ENCODE data around the gene NCCRP1. TPM values are rescaled to one million over a fixed set of nuclear protein-coding genes. Genes with fewer than 3 reads are reported as not detected.

Gene NCCRP1
- total RNA-seq, 1 donor: not detected

- peak overlapping the region; percentile 12 for H3K27ac ChIP-seq (ENCODE audit: low read depth, low read length)
- TF ChIP-seq CTCF (IDR thresholded peaks at IDR 0.05; ENCODE audit: extremely low read depth, low read depth, low read length): no peak
- peak; percentile 92 for DNase-seq (ENCODE audit: insufficient read length, low spot score, missing footprints)
- peaks cover 41% of the 10 kb centered on the region for H3K4me1 ChIP-seq (ENCODE audit: insufficient read depth, low read length)
- peaks cover 39% of the 10 kb centered on the region for H4K20me1 ChIP-seq (ENCODE audit: insufficient read depth, low read length)
- H3K27me3 ChIP-seq (ENCODE audit: insufficient read depth, low read length): no peaks in the 10 kb centered on the region
- peak overlapping the region; percentile 84 for H3K4me2 ChIP-seq (ENCODE audit: insufficient read depth, low read length)
- peak overlapping the region; percentile 64 for H2AFZ ChIP-seq (ENCODE audit: low read length)
- no peaks in the 10 kb centered on the region for H3K36me3 ChIP-seq (ENCODE audit: insufficient read depth, low read length)
- H3K4me3 ChIP-seq (ENCODE audit: insufficient read depth, low read length): peak overlapping the region; percentile 75
- H3K79me2 ChIP-seq (ENCODE audit: insufficient read depth, low read length): peaks cover 84% of the 10 kb centered on the region
- H3K9me3 ChIP-seq (ENCODE audit: low read depth, low read length): no peaks in the 10 kb centered on the region
Observed at GRCh38 chr19:39157275-39157996, 39.3 kb upstream of the NCCRP1 start.

- DNase-seq (ENCODE audit: insufficient read length, low spot score, missing footprints): no peak
- no peak for TF ChIP-seq CTCF (IDR thresholded peaks at IDR 0.05; ENCODE audit: extremely low read depth, low read depth, low read length)
- Histone ChIP-seq H2AFZ (ENCODE audit: low read length) (no peak overlapping the region), H3K36me3 (ENCODE audit: insufficient read depth, low read length) (no peaks in the 10 kb centered on the region), H3K9me3 (ENCODE audit: low read depth, low read length) (no peaks in the 10 kb centered on the region), H3K79me2 (ENCODE audit: insufficient read depth, low read length) (peaks cover 86% of the 10 kb centered on the region), H3K27ac (ENCODE audit: low read depth, low read length) (peak overlapping the region; percentile 12), H3K4me2 (ENCODE audit: insufficient read depth, low read length) (peak overlapping the region; percentile 84), H3K4me1 (ENCODE audit: insufficient read depth, low read length) (peaks cover 41% of the 10 kb centered on the region), H3K4me3 (ENCODE audit: insufficient read depth, low read length) (peak overlapping the region; percentile 75), H3K27me3 (ENCODE audit: insufficient read depth, low read length) (no peaks in the 10 kb centered on the region), H4K20me1 (ENCODE audit: insufficient read depth, low read length) (peaks cover 40% of the 10 kb centered on the region)
Observed at GRCh38 chr19:39157997-39158389, 38.8 kb upstream of the NCCRP1 start.

- Histone ChIP-seq H4K20me1 (ENCODE audit: insufficient read depth, low read length) (peaks cover 45% of the 10 kb centered on the region), H3K4me2 (ENCODE audit: insufficient read depth, low read length) (no peak overlapping the region)
- no peak for TF ChIP-seq CTCF (IDR thresholded peaks at IDR 0.05; ENCODE audit: extremely low read depth, low read depth, low read length)
Observed at GRCh38 chr19:39158646-39159260, 38.0 kb upstream of the NCCRP1 start.

DNA sequence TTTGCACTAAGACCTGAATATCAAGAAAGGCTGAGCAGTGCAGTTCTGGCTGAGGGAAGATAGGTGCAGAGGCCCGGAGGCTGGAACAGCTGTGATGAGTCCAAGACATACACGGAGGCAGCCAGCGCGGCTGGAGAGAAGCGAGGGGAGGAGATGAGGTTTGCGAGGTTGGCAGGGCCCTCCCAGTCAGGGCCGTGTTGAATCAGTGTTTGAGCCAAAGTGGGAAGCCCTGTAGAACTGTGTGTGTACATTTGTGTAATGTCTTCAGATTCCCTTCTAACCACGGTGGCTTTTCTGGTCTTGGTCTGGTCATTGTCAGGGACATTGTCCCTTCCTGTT lies 36.3 kb upstream of the NCCRP1 start:
- Histone ChIP-seq H3K27ac (ENCODE audit: low read depth, low read length) (peak overlapping the region; percentile 74), H3K4me2 (ENCODE audit: insufficient read depth, low read length) (peak overlapping the region; percentile 59)
- DNase-seq (ENCODE audit: insufficient read length, low spot score, missing footprints): peak; percentile 99

More at GRCh38 chr19:39158646-39159260, 38.0 kb upstream of the NCCRP1 start:
- Histone ChIP-seq H3K4me3 (ENCODE audit: insufficient read depth, low read length) (no peak overlapping the region), H3K27me3 (ENCODE audit: insufficient read depth, low read length) (no peaks in the 10 kb centered on the region), H2AFZ (ENCODE audit: low read length) (no peak overlapping the region), H3K36me3 (ENCODE audit: insufficient read depth, low read length) (no peaks in the 10 kb centered on the region), H3K9me3 (ENCODE audit: low read depth, low read length) (no peaks in the 10 kb centered on the region), H3K27ac (ENCODE audit: low read depth, low read length) (no peak overlapping the region), H3K79me2 (ENCODE audit: insufficient read depth, low read length) (peaks cover 91% of the 10 kb centered on the region), H3K4me1 (ENCODE audit: insufficient read depth, low read length) (peaks cover 41% of the 10 kb centered on the region)
- DNase-seq (ENCODE audit: insufficient read length, low spot score, missing footprints): peak; percentile 35

More for the DNA sequence above, 36.3 kb upstream of the NCCRP1 start:
- H3K9me3 ChIP-seq (ENCODE audit: low read depth, low read length): no peaks in the 10 kb centered on the region
- H3K36me3 ChIP-seq (ENCODE audit: insufficient read depth, low read length): no peaks in the 10 kb centered on the region
- peak overlapping the region; percentile 70 for H2AFZ ChIP-seq (ENCODE audit: low read length)
- H3K79me2 ChIP-seq (ENCODE audit: insufficient read depth, low read length): peaks cover 85% of the 10 kb centered on the region
- peak overlapping the region; percentile 1 for H3K4me3 ChIP-seq (ENCODE audit: insufficient read depth, low read length)
- peaks cover 53% of the 10 kb centered on the region for H4K20me1 ChIP-seq (ENCODE audit: insufficient read depth, low read length)
- peaks cover 41% of the 10 kb centered on the region for H3K4me1 ChIP-seq (ENCODE audit: insufficient read depth, low read length)
- no peaks in the 10 kb centered on the region for H3K27me3 ChIP-seq (ENCODE audit: insufficient read depth, low read length)
- no peak for TF ChIP-seq CTCF (IDR thresholded peaks at IDR 0.05; ENCODE audit: extremely low read depth, low read depth, low read length)
